Suprapubic skin (tissue), 4 donors: ENCODE measurements around the gene MYO9A. TPM values are rescaled to one million over a fixed set of nuclear protein-coding genes. Genes with fewer than 3 reads are reported as not detected.
"Not testable (repeated sequence)": the region's sequence is repeated elsewhere in the genome, so short reads cannot be mapped to it uniquely, and the experiment has no call there.

Experiments
- DNase-seq, 2 donors: peaks; one replicate each; pipeline ENCODE4 v3.0.0-alpha.2; 2019; ENCODE audit warnings: low spot score in 2 of 2
- H3K27ac ChIP-seq: fragments of 200-600 bp; sonication (generic); one replicate; pipeline ENCODE4 v1.5.1; 2019
- H3K27me3 ChIP-seq: fragments of 200-600 bp; sonication (generic); one replicate; pipeline ENCODE4 v1.5.1; 2019
- H3K36me3 ChIP-seq: fragments of 200-600 bp; sonication (generic); one replicate; pipeline ENCODE4 v1.5.1; 2019
- H3K4me1 ChIP-seq: fragments of 200-600 bp; sonication (generic); one replicate; pipeline ENCODE4 v1.5.1; 2019
- H3K4me3 ChIP-seq: fragments of 200-600 bp; sonication (generic); one replicate; pipeline ENCODE4 v1.5.1; 2019; ENCODE audit warnings: mild to moderate bottlenecking
- H3K9me3 ChIP-seq: fragments of 200-600 bp; sonication (generic); one replicate; pipeline ENCODE4 v1.5.1; 2019
- CTCF ChIP-seq, 2 donors: fragments of 200-600 bp in 1 of 2; fragments of 450-650 bp in 1 of 2; sonication (generic) in 1 of 2; IDR thresholded peaks; one replicate each; pipeline ENCODE4 v1.5.1; 2016 to 2019; ENCODE audit warnings: antibody characterized with exemption in 2 of 2, mild to moderate bottlenecking in 1 of 2, moderate library complexity in 1 of 2
- EP300 ChIP-seq: sonication (generic); formaldehyde crosslinking; IDR thresholded peaks from one replicate; pipeline ENCODE4 v1.6.1; 2017; ENCODE audit warnings: antibody characterized with exemption
- POLR2A ChIP-seq, 2 donors: fragments of 450-650 bp; IDR thresholded peaks; one replicate each; pipeline ENCODE4 v1.6.1; 2017; ENCODE audit warnings: antibody characterized with exemption in 2 of 2, mild to moderate bottlenecking in 2 of 2, moderate library complexity in 2 of 2
- POLR2AphosphoS5 ChIP-seq, 3 donors: sonication (generic); formaldehyde crosslinking; IDR thresholded peaks; one replicate each; pipeline ENCODE4 v1.6.1; 2017; ENCODE audit warnings: antibody characterized with exemption in 3 of 3
- WGBS: methylation state at CpG from one replicate; pipeline ENCODE4 v1.1.5; 2018; 5-methylcytosine and 5-hydroxymethylcytosine counted together
- total RNA-seq, 4 donors: library from RNA; depleted of rRNA; stranded (reverse); fragments of >200 nt; gene quantifications; one replicate each; pipeline ENCODE4 v1.1.0, GENCODE V29; 2016

The MYO9A gene
- total RNA-seq, 4 donors from 2014 or later: 54.0 to 89.7 (median 61.8) TPM

GRCh38 chr15:71999807-72000206 lies 118.1 kb downstream of the MYO9A start:
- Histone ChIP-seq H3K36me3 (peaks cover 32% of the 10 kb centered on the region), H3K4me1 (no peaks in the 10 kb centered on the region), H3K27ac (no peak overlapping the region), H3K27me3 (no peaks in the 10 kb centered on the region), H3K9me3 (no peaks in the 10 kb centered on the region), H3K4me3 (no peak overlapping the region)
- no peak for DNase-seq
- 89% methylated on average over 1 of the region's 1 CpG for WGBS
- TF ChIP-seq POLR2AphosphoS5 (IDR thresholded peaks at IDR 0.05) (no peak), POLR2A (IDR thresholded peaks at IDR 0.05) (no peak), CTCF (IDR thresholded peaks at IDR 0.05) (no peak), EP300 (no peak)

GRCh38 chr15:71998717-71999116 lies 119.2 kb downstream of the MYO9A start:
- H3K9me3 ChIP-seq, H3K4me1 ChIP-seq, H3K27me3 ChIP-seq, H3K4me3 ChIP-seq, H3K27ac ChIP-seq, DNase-seq: not testable (repeated sequence)
- peaks cover 30% of the 10 kb centered on the region for H3K36me3 ChIP-seq
- WGBS: 99% methylated on average over 6 of the region's 6 CpGs

- Histone ChIP-seq H3K9me3 (no peaks in the 10 kb centered on the region), H3K4me1 (no peaks in the 10 kb centered on the region), H3K27ac (no peak overlapping the region), H3K4me3 (no peak overlapping the region), H3K36me3 (peaks cover 32% of the 10 kb centered on the region), H3K27me3 (no peaks in the 10 kb centered on the region)
- DNase-seq: no peak
- WGBS: 74% methylated on average over 4 of the region's 4 CpGs
- no peak for TF ChIP-seq EP300
- no peak for TF ChIP-seq POLR2AphosphoS5 (IDR thresholded peaks at IDR 0.05)
- no peak for TF ChIP-seq POLR2A (IDR thresholded peaks at IDR 0.05)
- TF ChIP-seq CTCF (IDR thresholded peaks at IDR 0.05): no peak
These were observed 120.3 kb downstream of the MYO9A start for GRCh38 chr15:71997691-71998090.

- H3K4me1 ChIP-seq: no peaks in the 10 kb centered on the region
- TF ChIP-seq POLR2AphosphoS5 (IDR thresholded peaks at IDR 0.05) (no peak), POLR2A (IDR thresholded peaks at IDR 0.05) (no peak), EP300 (no peak), CTCF (IDR thresholded peaks at IDR 0.05) (no peak)
- H3K36me3 ChIP-seq: peaks cover 9% of the 10 kb centered on the region
- no peak overlapping the region for H3K27ac ChIP-seq
- no peak for DNase-seq
- H3K27me3 ChIP-seq: no peaks in the 10 kb centered on the region
- WGBS: 73% methylated on average over 6 of the region's 6 CpGs
- H3K4me3 ChIP-seq: no peak overlapping the region
- H3K9me3 ChIP-seq: no peaks in the 10 kb centered on the region
These were observed 142.2 kb downstream of the MYO9A start for GRCh38 chr15:71975816-71976150.

GRCh38 chr15:71974211-71974610 lies 143.7 kb downstream of the MYO9A start:
- TF ChIP-seq POLR2AphosphoS5 (IDR thresholded peaks at IDR 0.05) (no peak), CTCF (IDR thresholded peaks at IDR 0.05) (no peak), EP300 (no peak), POLR2A (IDR thresholded peaks at IDR 0.05) (no peak)
- Histone ChIP-seq H3K27ac (no peak overlapping the region), H3K4me1 (no peaks in the 10 kb centered on the region), H3K27me3 (no peaks in the 10 kb centered on the region), H3K4me3 (no peak overlapping the region), H3K9me3 (no peaks in the 10 kb centered on the region), H3K36me3 (peaks cover 9% of the 10 kb centered on the region)
- DNase-seq: no peak
- 87% methylated on average over 3 of the region's 3 CpGs for WGBS

- DNase-seq: no peak
- TF ChIP-seq EP300: no peak
- Histone ChIP-seq H3K27ac (no peak overlapping the region), H3K27me3 (no peaks in the 10 kb centered on the region), H3K9me3 (no peaks in the 10 kb centered on the region), H3K4me1 (no peaks in the 10 kb centered on the region), H3K36me3 (peaks cover 9% of the 10 kb centered on the region), H3K4me3 (no peak overlapping the region)
- WGBS: 96% methylated on average over 5 of the region's 5 CpGs
These were observed 144.6 kb downstream of the MYO9A start for GRCh38 chr15:71973366-71973765.
